ENCODE data around the gene NUTF2. TPM values are rescaled to one million over a fixed set of nuclear protein-coding genes. Genes with fewer than 3 reads are reported as not detected.

Gene NUTF2
- total and polyA plus RNA-seq, 2 of the 8 experiments (the other 6 are each of a cell fraction or from before 2014, with no cell fraction given): 219 to 377 TPM

DNA sequence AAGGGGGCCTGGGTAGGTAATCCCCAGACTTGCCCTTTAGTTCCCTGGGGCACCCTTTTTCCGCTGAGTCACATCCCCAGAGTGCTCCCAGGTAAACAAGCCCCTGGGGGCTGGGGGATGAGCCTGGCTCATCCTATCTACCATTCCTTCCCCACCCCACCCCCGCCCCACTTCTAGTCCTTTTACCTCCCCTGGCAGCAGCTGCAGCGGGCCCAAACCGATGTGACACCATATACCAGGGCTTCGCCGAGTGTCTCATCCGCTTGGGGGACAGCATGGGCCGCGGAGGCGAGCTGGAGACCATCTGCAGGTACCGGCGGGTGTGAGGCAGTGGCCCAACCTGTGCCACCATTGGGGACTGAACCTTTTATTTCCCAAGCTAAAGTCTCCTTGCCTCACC is 38.8 kb downstream of the NUTF2 start:
- Histone ChIP-seq H2BK5ac (ENCODE audit: low read depth, low read length) (no peak overlapping the region), H2AFZ (ENCODE audit: low read length) (no peak overlapping the region), H4K20me1 (replicated peaks in 1 of 2; ENCODE audit: control insufficient read depth in 1 of 2, insufficient read depth in 2 of 2, low read length in 2 of 2) (peaks cover 9 to 15% of the 10 kb centered on the region in 2 experiments), H3K36me3 (ENCODE audit: control insufficient read depth in 2 of 4, insufficient read depth in 4 of 4, low read length in 3 of 4) (peaks cover 14 to 26% (median 18%) of the 10 kb centered on the region in 4 experiments), H2BK120ac (replicated peaks; ENCODE audit: low read depth, low read length) (no peak overlapping the region), H3K27me3 (replicated peaks in 1 of 4; ENCODE audit: control insufficient read depth in 3 of 4, extremely low read depth in 1 of 4, insufficient read depth in 3 of 4, low read length in 3 of 4) (no peaks in the 10 kb centered on the region), H2BK12ac (ENCODE audit: low read depth, low read length) (no peak overlapping the region), H3K18ac (ENCODE audit: extremely low read depth, low read length) (no peak overlapping the region), H2AK5ac (ENCODE audit: low read depth, low read length) (no peak overlapping the region), H3K23ac (ENCODE audit: insufficient read length) (no peak overlapping the region), H2BK20ac (ENCODE audit: low read length) (no peak overlapping the region), H3K4me1 (replicated peaks in 1 of 4; ENCODE audit: control insufficient read depth in 3 of 4, insufficient read depth in 4 of 4, low read length in 3 of 4) (peaks cover 5 to 15% (median 11%) of the 10 kb centered on the region in 4 experiments), H3K9ac (replicated peaks in 1 of 4; ENCODE audit: extremely low read depth in 1 of 4, low read depth in 3 of 4, low read length in 3 of 4) (no peak overlapping the region), H3K9me3 (ENCODE audit: insufficient read depth in 2 of 2, low read depth in 1 of 2, low read length in 1 of 2) (no peaks in the 10 kb centered on the region), H3K14ac (ENCODE audit: insufficient read length) (no peak overlapping the region), H3K4ac (replicated peaks; ENCODE audit: insufficient read length, low read depth, low read length) (no peak overlapping the region), H2BK15ac (ENCODE audit: low read length) (no peak overlapping the region; the same call in 1 of the 2 replicates), H3K4me2 (ENCODE audit: insufficient read depth in 1 of 2, low read depth in 2 of 2, low read length in 2 of 2) (peak overlapping the region; percentile 6 to 18; a peak in 3 of 4 replicates), H4K5ac (ENCODE audit: insufficient read length, low read depth, low read length) (no peak overlapping the region), H4K91ac (replicated peaks; ENCODE audit: insufficient read length, low read length) (no peak overlapping the region), H3K4me3 (ENCODE audit: extremely low read depth in 1 of 4, insufficient read depth in 2 of 4, low read depth in 3 of 4, low read length in 4 of 4) (0 out of 8 replicates have a peak overlapping the region, but pooled peaks of 1 of the 4 experiments have one; percentile 18), H3K27ac (ENCODE audit: low read depth, low read length) (no peak overlapping the region), H3K56ac (replicated peaks; ENCODE audit: insufficient read length, low read depth, low read length) (no peak overlapping the region), H3K23me2 (ENCODE audit: low read depth, low read length) (0 out of 2 replicates have a peak, but pooled peaks cover 2% of the 10 kb centered on the region), H4K8ac (ENCODE audit: extremely low read depth, insufficient read depth, low read length) (no peak overlapping the region), H3K79me2 (ENCODE audit: control insufficient read depth in 1 of 2, insufficient read depth in 2 of 2, low read length in 2 of 2) (no peaks in the 10 kb centered on the region), H3K79me1 (ENCODE audit: low read depth, low read length) (no peaks in the 10 kb centered on the region)
- POLR2A ChIA-PET (ENCODE audit: partially characterized antibody): interaction anchor here (0.8 to 6.3 kb wide), 16 partner anchors 7 to 81 kb away, joined by 3 to 45 read pairs (median 6); partner anchors contain the start of genes CTRL, EDC4, NUTF2 and PSKH1
- FAIRE-seq: no peak
- no peak for DNase-seq (ENCODE audit: low read depth in 1 of 2, low spot score in 2 of 2)
- 93% methylated on average over 11 of the region's 12 CpGs; no CpG with 5 or more reads in 1 of the 2 experiments for WGBS, 2 experiments (ENCODE audit: extremely low coverage in 1 of 2, insufficient coverage in 1 of 2, insufficient read length in 1 of 2, insufficient replicate concordance in 2 of 2, low coverage in 1 of 2, low lambda C conversion rate in 2 of 2, missing lambda C conversion rate in 1 of 2)
- CTCF ChIA-PET (ENCODE audit: partially characterized antibody): interaction anchor here (0.6 to 21.8 kb wide), 13 partner anchors 11 to 218 kb away, joined by 3 to 623 read pairs (median 5); partner anchors contain the start of genes CTRL, LCAT and PSMB10
- TF ChIP-seq ZNF274 (IDR thresholded peaks at IDR 0.05; ENCODE audit: borderline replicate concordance, extremely low read depth, low read length): no peak
- TF ChIP-seq POLR2A (IDR thresholded peaks at IDR 0.05; ENCODE audit: control extremely low read depth in 1 of 2, low read depth in 2 of 2, low read length in 2 of 2): no peak
- no peak for TF ChIP-seq GABPA (IDR thresholded peaks at IDR 0.05; ENCODE audit: borderline replicate concordance, insufficient read depth, low read length)
- TF ChIP-seq BACH1 (IDR thresholded peaks at IDR 0.05; ENCODE audit: low read length): peak; percentile 79
- no peak for TF ChIP-seq CREB1 (IDR thresholded peaks at IDR 0.05)
- no peak for TF ChIP-seq KDM1A (IDR thresholded peaks at IDR 0.05; ENCODE audit: borderline replicate concordance, low read length)
- TF ChIP-seq TEAD4 (IDR thresholded peaks at IDR 0.05; ENCODE audit: low read depth, low read length): no peak
- TF ChIP-seq JUND (IDR thresholded peaks at IDR 0.05; ENCODE audit: low read length): no peak
- no peak for TF ChIP-seq HDAC6 (IDR thresholded peaks at IDR 0.05; ENCODE audit: low read depth, low read length)
- no peak for TF ChIP-seq FOSL1 (IDR thresholded peaks at IDR 0.05; ENCODE audit: insufficient read depth, low read depth, low read length)
- TF ChIP-seq, protein P1, sequence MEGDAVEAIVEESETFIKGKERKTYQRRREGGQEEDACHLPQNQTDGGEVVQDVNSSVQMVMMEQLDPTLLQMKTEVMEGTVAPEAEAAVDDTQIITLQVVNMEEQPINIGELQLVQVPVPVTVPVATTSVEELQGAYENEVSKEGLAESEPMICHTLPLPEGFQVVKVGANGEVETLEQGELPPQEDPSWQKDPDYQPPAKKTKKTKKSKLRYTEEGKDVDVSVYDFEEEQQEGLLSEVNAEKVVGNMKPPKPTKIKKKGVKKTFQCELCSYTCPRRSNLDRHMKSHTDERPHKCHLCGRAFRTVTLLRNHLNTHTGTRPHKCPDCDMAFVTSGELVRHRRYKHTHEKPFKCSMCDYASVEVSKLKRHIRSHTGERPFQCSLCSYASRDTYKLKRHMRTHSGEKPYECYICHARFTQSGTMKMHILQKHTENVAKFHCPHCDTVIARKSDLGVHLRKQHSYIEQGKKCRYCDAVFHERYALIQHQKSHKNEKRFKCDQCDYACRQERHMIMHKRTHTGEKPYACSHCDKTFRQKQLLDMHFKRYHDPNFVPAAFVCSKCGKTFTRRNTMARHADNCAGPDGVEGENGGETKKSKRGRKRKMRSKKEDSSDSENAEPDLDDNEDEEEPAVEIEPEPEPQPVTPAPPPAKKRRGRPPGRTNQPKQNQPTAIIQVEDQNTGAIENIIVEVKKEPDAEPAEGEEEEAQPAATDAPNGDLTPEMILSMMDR (IDR thresholded peaks at IDR 0.05; ENCODE audit: control extremely low read depth in 1 of 3, insufficient read depth in 1 of 3, low read depth in 1 of 3, low read length in 3 of 3): no peak
- TF ChIP-seq MAFK (IDR thresholded peaks at IDR 0.05; ENCODE audit: low read depth, low read length): peak; percentile 50; the same call in 1 of the 2 replicates
